ENCODE results near the gene FCSK. TPM values are rescaled to one million over a fixed set of nuclear protein-coding genes. Genes with fewer than 3 reads are reported as not detected.
A peak's percentile ranks its signal among the peaks of the same experiment; 100 is the strongest.

Gene FCSK
- total and polyA plus RNA-seq, 2 of the 13 experiments (the other 11 are each of a cell fraction or from before 2014, with no cell fraction given) = 9.1 to 19.2 TPM

DNA sequence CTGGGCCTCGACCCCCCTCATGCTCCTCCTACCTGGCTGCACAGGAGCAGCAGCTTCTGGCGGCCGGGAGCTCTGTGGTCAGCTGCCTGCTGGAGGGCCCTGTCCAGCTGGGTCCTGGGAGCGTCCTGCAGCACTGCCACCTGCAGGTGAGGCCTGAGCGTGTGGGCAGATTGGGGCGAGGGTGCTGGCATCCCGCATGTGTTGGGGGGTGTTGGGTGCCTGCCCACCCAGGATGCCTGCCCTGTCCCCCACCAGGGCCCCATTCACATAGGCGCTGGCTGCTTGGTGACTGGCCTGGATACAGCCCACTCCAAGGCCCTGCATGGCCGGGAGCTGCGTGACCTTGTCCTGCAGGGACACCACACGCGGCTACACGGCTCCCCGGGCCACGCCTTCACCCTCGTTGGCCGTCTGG lies 16.5 kb downstream of the FCSK start (continued):
- TF ChIP-seq, protein P1, sequence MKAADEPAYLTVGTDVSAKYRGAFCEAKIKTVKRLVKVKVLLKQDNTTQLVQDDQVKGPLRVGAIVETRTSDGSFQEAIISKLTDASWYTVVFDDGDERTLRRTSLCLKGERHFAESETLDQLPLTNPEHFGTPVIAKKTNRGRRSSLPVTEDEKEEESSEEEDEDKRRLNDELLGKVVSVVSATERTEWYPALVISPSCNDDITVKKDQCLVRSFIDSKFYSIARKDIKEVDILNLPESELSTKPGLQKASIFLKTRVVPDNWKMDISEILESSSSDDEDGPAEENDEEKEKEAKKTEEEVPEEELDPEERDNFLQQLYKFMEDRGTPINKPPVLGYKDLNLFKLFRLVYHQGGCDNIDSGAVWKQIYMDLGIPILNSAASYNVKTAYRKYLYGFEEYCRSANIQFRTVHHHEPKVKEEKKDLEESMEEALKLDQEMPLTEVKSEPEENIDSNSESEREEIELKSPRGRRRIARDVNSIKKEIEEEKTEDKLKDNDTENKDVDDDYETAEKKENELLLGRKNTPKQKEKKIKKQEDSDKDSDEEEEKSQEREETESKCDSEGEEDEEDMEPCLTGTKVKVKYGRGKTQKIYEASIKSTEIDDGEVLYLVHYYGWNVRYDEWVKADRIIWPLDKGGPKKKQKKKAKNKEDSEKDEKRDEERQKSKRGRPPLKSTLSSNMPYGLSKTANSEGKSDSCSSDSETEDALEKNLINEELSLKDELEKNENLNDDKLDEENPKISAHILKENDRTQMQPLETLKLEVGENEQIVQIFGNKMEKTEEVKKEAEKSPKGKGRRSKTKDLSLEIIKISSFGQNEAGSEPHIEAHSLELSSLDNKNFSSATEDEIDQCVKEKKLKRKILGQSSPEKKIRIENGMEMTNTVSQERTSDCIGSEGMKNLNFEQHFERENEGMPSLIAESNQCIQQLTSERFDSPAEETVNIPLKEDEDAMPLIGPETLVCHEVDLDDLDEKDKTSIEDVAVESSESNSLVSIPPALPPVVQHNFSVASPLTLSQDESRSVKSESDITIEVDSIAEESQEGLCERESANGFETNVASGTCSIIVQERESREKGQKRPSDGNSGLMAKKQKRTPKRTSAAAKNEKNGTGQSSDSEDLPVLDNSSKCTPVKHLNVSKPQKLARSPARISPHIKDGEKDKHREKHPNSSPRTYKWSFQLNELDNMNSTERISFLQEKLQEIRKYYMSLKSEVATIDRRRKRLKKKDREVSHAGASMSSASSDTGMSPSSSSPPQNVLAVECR (CRISPR knock-in tag; IDR thresholded peaks at IDR 0.05; ENCODE audit: borderline replicate concordance) = no peak; the same call in 1 of the 2 replicates
- TF ChIP-seq, protein P2, sequence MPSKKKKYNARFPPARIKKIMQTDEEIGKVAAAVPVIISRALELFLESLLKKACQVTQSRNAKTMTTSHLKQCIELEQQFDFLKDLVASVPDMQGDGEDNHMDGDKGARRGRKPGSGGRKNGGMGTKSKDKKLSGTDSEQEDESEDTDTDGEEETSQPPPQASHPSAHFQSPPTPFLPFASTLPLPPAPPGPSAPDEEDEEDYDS (CRISPR knock-in tag; IDR thresholded peaks at IDR 0.05) = no peak
- TF ChIP-seq MIER2 (CRISPR knock-in tag; IDR thresholded peaks at IDR 0.05) = no peak
- peak; percentile 53 for TF ChIP-seq AGO2 (optimal IDR thresholded peaks at IDR 0.05; ENCODE audit: low read depth, low read length)
- TF ChIP-seq PHF5A (CRISPR knock-in tag; IDR thresholded peaks at IDR 0.05; ENCODE audit: low read depth, unreplicated experiment) = no peak
- no peak for TF ChIP-seq MAFG (CRISPR knock-in tag; IDR thresholded peaks at IDR 0.05)
- no peak for TF ChIP-seq PHF21A (CRISPR knock-in tag; IDR thresholded peaks at IDR 0.05)
- TF ChIP-seq CEBPB (IDR thresholded peaks at IDR 0.05; ENCODE audit: borderline replicate concordance, low read depth, low read length) = no peak
- peak; percentile 49; the same call in 1 of the 2 replicates for TF ChIP-seq ZNF501 (CRISPR knock-in tag; IDR thresholded peaks at IDR 0.05)
- no peak for TF ChIP-seq MTF2 (CRISPR knock-in tag; IDR thresholded peaks at IDR 0.05; ENCODE audit: borderline replicate concordance)
- no peak for TF ChIP-seq NFYC (CRISPR knock-in tag; IDR thresholded peaks at IDR 0.05)
- TF ChIP-seq AHDC1 (CRISPR knock-in tag; IDR thresholded peaks at IDR 0.05; ENCODE audit: borderline replicate concordance) = no peak
- TF ChIP-seq TEF (CRISPR knock-in tag; IDR thresholded peaks at IDR 0.05) = no peak
- TF ChIP-seq, protein P3, sequence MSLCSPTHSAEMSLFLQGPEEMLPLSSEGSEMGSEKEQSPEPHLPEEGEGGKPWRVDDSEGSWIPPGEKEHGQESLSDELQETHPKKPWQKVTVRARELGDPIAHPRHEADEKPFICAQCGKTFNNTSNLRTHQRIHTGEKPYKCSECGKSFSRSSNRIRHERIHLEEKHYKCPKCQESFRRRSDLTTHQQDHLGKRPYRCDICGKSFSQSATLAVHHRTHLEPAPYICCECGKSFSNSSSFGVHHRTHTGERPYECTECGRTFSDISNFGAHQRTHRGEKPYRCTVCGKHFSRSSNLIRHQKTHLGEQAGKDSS (CRISPR knock-in tag; IDR thresholded peaks at IDR 0.05; ENCODE audit: borderline replicate concordance, low read depth) = peak; percentile 87
- no peak for TF ChIP-seq ZNF33B (CRISPR knock-in tag; IDR thresholded peaks at IDR 0.05)
- TF ChIP-seq, protein P4, sequence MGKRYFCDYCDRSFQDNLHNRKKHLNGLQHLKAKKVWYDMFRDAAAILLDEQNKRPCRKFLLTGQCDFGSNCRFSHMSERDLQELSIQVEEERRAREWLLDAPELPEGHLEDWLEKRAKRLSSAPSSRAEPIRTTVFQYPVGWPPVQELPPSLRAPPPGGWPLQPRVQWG (CRISPR knock-in tag; IDR thresholded peaks at IDR 0.05; ENCODE audit: borderline replicate concordance, low read depth) = no peak
- TF ChIP-seq ZNF550 (CRISPR knock-in tag; IDR thresholded peaks at IDR 0.05; ENCODE audit: borderline replicate concordance) = no peak
- no peak for TF ChIP-seq MED13 (CRISPR knock-in tag; IDR thresholded peaks at IDR 0.05)
- TF ChIP-seq FOXM1 (CRISPR knock-in tag; IDR thresholded peaks at IDR 0.05) = no peak

All from HepG2 (cell line).